ENCODE measurements around the gene SNRK.

Gene SNRK

DNA sequence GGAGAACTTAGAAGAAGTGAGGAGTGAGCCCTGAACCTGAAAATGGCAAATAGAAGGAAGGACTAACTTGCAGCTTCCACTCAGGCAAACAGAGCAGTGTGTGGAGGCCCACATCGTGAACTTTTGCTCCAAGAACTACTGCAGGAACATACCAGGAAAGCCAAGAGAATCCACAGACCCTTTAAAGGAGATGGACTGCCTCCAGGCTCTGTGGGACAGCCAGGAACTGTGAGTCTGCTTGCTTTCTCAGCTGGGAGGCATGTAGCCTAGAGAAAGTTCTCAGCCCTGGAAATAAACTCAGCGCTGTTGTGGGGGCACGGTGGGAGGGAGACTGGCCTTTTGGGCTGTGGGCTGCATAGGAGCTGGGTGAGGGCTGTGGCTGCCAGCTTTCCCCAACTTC is 93.0 kb downstream of the SNRK start:
- H3K27me3 ChIP-seq (ENCODE audit: insufficient read depth, low read length), result no peaks in the 10 kb centered on the region
- no peak overlapping the region for H3K4me3 ChIP-seq (ENCODE audit: low read length)
- no peak overlapping the region for H2AFZ ChIP-seq (ENCODE audit: low read depth, low read length)
- no peaks in the 10 kb centered on the region for H3K9me3 ChIP-seq (ENCODE audit: low read length)
- no peaks in the 10 kb centered on the region for H3K4me1 ChIP-seq (ENCODE audit: insufficient read depth, low read length)
- no peaks in the 10 kb centered on the region for H3K36me3 ChIP-seq (ENCODE audit: insufficient read depth, low read length)

DNA sequence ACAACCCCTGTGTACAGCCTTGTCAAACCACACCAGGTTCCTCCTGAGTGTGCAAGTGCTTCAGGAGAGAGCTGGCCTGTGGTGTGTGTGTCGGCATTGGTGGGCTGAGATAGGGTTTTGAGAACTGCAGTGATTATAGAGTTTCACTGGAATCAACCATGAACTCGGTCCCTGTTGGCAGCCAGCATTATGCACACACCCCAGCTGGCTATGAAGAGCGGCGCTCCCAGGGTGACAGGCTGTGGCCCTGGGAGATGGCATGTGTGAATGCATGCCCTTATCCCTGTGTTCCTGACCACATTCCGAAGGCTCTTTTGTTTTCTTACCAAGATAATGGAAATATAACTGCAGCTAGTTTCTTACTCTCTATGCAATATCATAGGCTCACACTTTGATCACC is 101.8 kb downstream of the SNRK start:
- no peaks in the 10 kb centered on the region for H3K36me3 ChIP-seq (ENCODE audit: insufficient read depth, low read length)
- H2AFZ ChIP-seq (ENCODE audit: low read depth, low read length), result no peak overlapping the region
- no peak overlapping the region for H3K4me3 ChIP-seq (ENCODE audit: low read length)
- H3K4me1 ChIP-seq (ENCODE audit: insufficient read depth, low read length), result peaks cover 6% of the 10 kb centered on the region
- no peaks in the 10 kb centered on the region for H3K27me3 ChIP-seq (ENCODE audit: insufficient read depth, low read length)
- H3K9me3 ChIP-seq (ENCODE audit: low read length), result no peaks in the 10 kb centered on the region

DNA sequence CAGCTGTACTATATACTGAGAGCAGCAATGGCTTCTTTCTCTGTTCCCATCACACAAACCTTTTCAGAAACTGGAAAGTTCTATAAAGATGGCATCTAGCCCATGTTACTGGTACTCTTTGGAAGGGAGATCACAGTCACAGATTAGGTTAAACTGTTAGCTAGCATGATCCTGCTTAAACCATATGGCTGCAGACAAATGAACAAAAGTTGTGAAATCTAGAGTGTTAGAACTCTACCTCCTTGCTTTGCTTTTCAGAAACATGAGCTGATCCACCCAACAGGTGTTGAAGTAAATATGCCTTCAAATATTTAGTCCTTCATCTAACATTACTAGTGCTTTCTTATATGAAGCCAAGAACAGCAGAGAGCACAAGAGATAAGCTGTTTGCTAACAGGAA is 102.6 kb downstream of the SNRK start:
- no peak overlapping the region for H2AFZ ChIP-seq (ENCODE audit: low read depth, low read length)
- no peak overlapping the region for H3K4me3 ChIP-seq (ENCODE audit: low read length)
- H3K4me1 ChIP-seq (ENCODE audit: insufficient read depth, low read length), result peaks cover 9% of the 10 kb centered on the region
- H3K9me3 ChIP-seq (ENCODE audit: low read length), result no peaks in the 10 kb centered on the region
- no peaks in the 10 kb centered on the region for H3K36me3 ChIP-seq (ENCODE audit: insufficient read depth, low read length)
- H3K27me3 ChIP-seq (ENCODE audit: insufficient read depth, low read length), result no peaks in the 10 kb centered on the region

DNA sequence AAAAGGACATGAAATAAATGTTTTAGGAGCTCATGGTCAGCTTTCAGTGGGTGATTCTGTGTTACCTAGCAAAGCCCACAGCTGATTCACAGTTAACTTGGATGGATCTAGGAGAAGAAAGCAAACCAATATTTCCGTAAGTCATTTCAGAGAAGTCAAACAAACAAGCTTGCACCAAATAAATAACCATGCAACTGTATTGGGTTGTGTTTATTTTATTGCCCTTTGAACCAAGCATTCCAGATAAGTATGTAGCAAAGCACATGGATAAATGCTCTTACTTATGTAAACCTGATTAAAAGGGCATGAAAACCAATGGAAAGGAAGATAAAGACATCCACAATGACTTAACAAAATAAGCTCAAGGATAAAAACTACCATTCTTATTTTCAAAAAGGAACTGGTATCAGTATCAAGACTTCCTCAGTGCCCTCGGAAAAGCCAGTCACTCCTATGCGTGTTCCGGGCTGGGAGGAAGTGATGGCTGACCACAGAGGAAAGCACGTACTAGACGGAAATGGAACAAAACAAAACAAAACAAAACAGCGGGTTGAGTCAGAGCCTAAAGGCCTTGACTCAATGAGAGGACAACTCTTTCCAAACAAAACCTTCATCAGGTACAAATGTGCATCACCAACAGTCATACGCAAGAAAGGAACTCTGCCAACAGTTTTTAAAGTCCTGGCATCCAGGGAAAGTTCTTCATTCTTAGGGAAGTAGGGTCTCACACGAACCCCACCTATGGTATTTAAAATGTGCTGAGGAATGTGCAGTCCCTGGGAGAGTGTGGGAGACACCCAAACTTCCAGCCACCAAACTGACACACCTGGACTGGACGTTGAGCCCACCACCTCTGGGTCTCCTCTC is 103.3 kb downstream of the SNRK start:
- Histone ChIP-seq H2AFZ (ENCODE audit: low read depth, low read length) (no peak overlapping the region), H3K27me3 (ENCODE audit: insufficient read depth, low read length) (no peaks in the 10 kb centered on the region), H3K36me3 (ENCODE audit: insufficient read depth, low read length) (no peaks in the 10 kb centered on the region), H3K4me1 (ENCODE audit: insufficient read depth, low read length) (peaks cover 9% of the 10 kb centered on the region), H3K4me3 (ENCODE audit: low read length) (no peak overlapping the region), H3K9me3 (ENCODE audit: low read length) (no peaks in the 10 kb centered on the region)

DNA sequence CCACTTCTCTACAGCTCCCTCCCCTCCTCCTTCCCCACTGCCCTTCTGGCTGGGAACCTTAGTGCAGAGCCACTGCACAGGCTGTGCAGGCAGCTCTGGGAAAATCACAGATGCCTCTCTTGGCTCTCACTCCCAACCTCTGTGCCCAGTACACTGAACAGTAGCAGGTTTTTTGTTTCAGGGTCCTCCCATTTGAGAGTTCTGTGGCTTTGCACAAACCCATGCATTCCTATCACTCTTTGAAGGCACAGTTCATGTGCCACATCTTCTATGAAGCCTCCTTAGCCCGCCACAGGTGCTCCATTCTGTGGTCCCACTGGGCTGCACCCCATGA is 103.9 kb downstream of the SNRK start:
- Histone ChIP-seq H2AFZ (ENCODE audit: low read depth, low read length) (no peak overlapping the region), H3K9me3 (ENCODE audit: low read length) (no peaks in the 10 kb centered on the region), H3K27me3 (ENCODE audit: insufficient read depth, low read length) (no peaks in the 10 kb centered on the region), H3K4me1 (ENCODE audit: insufficient read depth, low read length) (peaks cover 9% of the 10 kb centered on the region), H3K36me3 (ENCODE audit: insufficient read depth, low read length) (no peaks in the 10 kb centered on the region), H3K4me3 (ENCODE audit: low read length) (no peak overlapping the region)

DNA sequence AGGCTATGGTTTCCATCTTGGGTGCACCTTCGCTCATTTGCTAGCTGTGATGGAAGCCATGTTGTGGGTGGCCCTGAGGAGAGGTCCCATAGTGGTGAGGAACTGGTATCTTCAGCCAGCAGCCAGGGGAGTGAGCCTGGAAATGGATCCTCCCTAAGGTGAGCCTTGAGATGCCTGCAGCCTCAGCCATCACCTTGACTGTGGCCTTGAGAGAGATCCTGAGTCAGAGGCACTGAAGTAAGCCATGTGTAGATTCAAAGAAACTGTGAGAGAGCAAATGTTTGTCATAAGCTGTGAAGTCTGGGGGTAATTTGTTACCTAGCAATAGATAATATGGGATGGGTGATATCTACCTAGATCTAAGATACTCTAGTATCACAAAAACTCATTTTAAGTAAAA is 105.3 kb downstream of the SNRK start:
- no peak overlapping the region for H2AFZ ChIP-seq (ENCODE audit: low read depth, low read length)
- no peaks in the 10 kb centered on the region for H3K36me3 ChIP-seq (ENCODE audit: insufficient read depth, low read length)
- H3K4me3 ChIP-seq (ENCODE audit: low read length), result no peak overlapping the region
- no peaks in the 10 kb centered on the region for H3K27me3 ChIP-seq (ENCODE audit: insufficient read depth, low read length)
- H3K9me3 ChIP-seq (ENCODE audit: low read length), result no peaks in the 10 kb centered on the region
- H3K4me1 ChIP-seq (ENCODE audit: insufficient read depth, low read length), result peaks cover 9% of the 10 kb centered on the region

DNA sequence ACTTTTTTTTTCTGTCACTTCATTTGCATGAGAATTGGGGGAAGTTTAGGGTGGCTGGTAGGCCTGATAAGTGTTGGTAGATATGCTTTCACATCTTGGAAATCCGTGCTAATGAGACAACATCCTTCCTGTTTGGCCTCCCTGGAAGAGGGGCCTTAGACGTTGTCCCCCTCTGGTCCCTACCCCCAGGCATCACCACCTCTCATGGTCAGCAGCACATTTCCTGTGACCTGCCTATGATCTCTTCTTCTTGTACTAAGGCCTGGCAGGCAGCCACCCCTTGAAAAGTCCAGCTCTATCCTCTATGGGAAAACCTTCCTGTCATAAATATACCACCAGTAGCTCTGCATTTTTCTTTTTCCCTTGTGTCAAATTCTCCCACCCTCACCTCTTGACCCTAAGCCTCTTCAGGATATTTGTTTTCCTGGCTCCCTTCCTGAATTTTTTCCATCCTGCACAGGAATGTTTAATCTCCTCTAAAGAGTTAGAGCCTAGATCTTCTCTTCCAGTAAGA is 107.8 kb downstream of the SNRK start:
- no peak overlapping the region for H3K4me3 ChIP-seq (ENCODE audit: low read length)
- no peak overlapping the region for H2AFZ ChIP-seq (ENCODE audit: low read depth, low read length)
- H3K4me1 ChIP-seq (ENCODE audit: insufficient read depth, low read length), result peaks cover 9% of the 10 kb centered on the region
- H3K9me3 ChIP-seq (ENCODE audit: low read length), result no peaks in the 10 kb centered on the region
- no peaks in the 10 kb centered on the region for H3K36me3 ChIP-seq (ENCODE audit: insufficient read depth, low read length)
- H3K27me3 ChIP-seq (ENCODE audit: insufficient read depth, low read length), result no peaks in the 10 kb centered on the region

DNA sequence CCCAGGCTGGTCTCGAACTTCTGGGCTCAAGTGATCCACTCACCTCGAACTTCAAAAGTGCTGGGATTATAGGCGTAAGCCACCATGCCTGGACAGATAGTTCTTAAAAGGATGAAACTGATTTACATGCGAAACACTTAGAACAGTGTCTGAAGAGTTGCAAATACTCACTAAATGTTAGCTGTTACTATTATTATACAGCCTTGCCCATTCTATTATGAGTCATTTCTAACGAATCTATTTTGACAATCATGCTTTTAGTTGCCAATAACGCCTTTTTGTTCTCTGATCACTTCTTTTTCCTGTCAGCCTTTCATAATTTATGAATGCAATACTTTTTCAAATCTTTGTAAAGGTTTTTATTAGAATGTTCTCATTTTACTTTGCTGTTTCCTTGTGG is 112.7 kb downstream of the SNRK start:
- no peak overlapping the region for H2AFZ ChIP-seq (ENCODE audit: low read depth, low read length)
- H3K27me3 ChIP-seq (ENCODE audit: insufficient read depth, low read length), result no peaks in the 10 kb centered on the region
- no peaks in the 10 kb centered on the region for H3K36me3 ChIP-seq (ENCODE audit: insufficient read depth, low read length)
- H3K4me1 ChIP-seq (ENCODE audit: insufficient read depth, low read length), result no peaks in the 10 kb centered on the region
- H3K9me3 ChIP-seq (ENCODE audit: low read length), result no peaks in the 10 kb centered on the region
- no peak overlapping the region for H3K4me3 ChIP-seq (ENCODE audit: low read length)

DNA sequence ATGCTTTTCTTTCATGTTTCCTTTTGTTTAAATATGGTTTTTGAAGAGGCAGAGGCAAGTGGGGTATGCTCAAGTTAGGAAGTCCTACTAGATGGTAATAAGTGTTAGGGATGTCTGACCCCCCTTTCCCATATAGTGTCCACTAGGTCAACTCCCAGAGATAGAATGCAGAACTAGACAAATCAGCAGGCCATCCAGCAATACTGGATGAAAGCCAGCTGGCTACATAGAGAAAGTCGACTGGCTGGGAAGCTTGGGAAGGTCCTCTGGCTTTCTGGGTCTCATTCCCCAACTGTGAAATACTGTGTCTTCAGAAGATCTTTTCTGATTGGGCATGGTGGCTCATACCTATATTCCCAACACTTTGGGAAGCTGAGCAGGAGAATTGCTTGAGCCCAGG is 113.8 kb downstream of the SNRK start:
- no peaks in the 10 kb centered on the region for H3K36me3 ChIP-seq (ENCODE audit: insufficient read depth, low read length)
- H3K27me3 ChIP-seq (ENCODE audit: insufficient read depth, low read length), result no peaks in the 10 kb centered on the region
- no peaks in the 10 kb centered on the region for H3K9me3 ChIP-seq (ENCODE audit: low read length)
- H3K4me1 ChIP-seq (ENCODE audit: insufficient read depth, low read length), result no peaks in the 10 kb centered on the region
- no peak overlapping the region for H3K4me3 ChIP-seq (ENCODE audit: low read length)
- no peak overlapping the region for H2AFZ ChIP-seq (ENCODE audit: low read depth, low read length)

Measured in neuron (in vitro differentiated cells).